ENCODE data around the gene TPCN2. TPM values are rescaled to one million over a fixed set of nuclear protein-coding genes. Genes with fewer than 3 reads are reported as not detected.

The TPCN2 gene
- total RNA-seq, 4 donors from 2014 or later, result 12.7 to 16.9 (median 14.2) TPM

DNA sequence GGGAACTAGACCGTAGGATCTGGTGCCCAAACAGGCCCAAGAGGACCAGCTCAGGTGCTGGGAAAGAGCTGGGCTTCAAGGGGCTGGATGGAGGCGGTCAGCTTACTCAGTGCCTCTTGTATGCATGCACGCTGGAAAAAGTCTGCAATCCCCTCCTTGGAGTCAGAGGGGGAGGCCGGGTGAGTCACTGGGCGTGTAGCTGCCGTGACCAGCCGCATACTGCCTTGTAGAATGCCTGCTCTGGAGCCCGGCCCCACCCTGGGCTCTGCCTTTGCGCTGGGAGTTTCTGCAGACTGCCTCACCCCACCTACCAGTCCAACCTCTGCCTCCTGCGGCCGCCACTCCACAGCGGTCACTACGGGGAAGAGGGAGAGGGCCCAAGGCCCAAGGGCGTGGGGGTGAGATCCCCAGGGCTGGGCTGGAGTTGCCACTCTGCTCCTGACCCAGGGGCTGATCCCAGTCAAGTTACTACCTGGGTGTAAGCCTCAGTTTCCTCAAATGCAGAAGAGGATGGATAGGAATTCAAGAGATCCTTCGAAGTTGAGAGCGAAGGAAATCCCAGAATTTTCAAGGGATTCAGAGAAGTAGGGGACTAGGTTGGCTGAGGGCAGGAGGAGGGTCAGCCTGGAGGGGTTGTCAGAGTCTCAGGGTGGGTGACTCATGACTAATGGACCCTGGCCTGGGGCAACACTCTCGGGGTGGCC is 39.8 kb upstream of the TPCN2 start:
- peak; percentile 81 to 96 for DNase-seq (ENCODE audit: low spot score in 2 of 2)
- WGBS, 2 donors, result 45% methylated on average over 15 to 17 of the region's 17 CpGs
- TF ChIP-seq, protein P1, sequence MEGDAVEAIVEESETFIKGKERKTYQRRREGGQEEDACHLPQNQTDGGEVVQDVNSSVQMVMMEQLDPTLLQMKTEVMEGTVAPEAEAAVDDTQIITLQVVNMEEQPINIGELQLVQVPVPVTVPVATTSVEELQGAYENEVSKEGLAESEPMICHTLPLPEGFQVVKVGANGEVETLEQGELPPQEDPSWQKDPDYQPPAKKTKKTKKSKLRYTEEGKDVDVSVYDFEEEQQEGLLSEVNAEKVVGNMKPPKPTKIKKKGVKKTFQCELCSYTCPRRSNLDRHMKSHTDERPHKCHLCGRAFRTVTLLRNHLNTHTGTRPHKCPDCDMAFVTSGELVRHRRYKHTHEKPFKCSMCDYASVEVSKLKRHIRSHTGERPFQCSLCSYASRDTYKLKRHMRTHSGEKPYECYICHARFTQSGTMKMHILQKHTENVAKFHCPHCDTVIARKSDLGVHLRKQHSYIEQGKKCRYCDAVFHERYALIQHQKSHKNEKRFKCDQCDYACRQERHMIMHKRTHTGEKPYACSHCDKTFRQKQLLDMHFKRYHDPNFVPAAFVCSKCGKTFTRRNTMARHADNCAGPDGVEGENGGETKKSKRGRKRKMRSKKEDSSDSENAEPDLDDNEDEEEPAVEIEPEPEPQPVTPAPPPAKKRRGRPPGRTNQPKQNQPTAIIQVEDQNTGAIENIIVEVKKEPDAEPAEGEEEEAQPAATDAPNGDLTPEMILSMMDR (IDR thresholded peaks at IDR 0.05), result no peak
- TF ChIP-seq POLR2A (IDR thresholded peaks at IDR 0.05), result no peak
- H3K4me3 ChIP-seq (ENCODE audit: low read depth, poor library complexity, severe bottlenecking), result no peak overlapping the region
- intact Hi-C loops (cut with DNase I; ENCODE audit: low total_unique reads), result no loop called here

DNA sequence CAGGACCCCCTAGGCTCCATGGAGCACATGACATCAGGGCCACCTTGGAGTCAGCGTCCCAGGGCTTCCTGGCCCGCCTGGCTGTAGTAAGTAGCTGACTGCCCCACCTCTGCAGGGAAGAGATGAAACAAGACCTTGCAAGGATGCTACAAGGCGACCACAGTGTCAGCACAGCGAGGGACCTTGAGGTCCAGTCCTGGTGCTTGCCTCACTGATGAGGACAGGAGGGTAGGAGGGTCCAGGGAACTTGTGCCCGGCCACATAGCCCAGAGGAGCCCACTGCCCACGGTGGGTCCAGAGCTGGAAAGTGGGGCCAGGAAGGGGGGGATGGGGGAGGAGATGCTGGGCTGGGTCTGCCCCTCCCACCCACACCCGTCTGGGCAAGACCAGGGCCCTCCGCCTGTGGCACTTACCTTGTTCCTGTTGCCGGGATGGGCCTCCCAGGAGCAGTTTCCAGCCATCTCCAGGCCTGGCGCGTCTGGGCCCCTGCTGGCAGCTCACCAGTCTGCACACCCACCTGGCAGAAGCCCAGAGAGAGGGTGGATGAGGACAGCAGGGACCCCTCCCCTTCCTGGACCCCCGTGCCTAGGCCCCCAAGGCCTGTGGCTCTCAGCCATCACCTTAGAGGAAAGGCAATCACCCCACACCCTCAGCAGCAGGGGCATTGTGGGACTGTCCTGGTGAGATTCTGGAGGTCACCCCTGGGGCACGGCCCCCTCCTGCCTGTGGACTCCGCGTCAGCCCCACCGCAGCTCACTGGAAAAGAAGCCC is 39.1 kb upstream of the TPCN2 start:
- TF ChIP-seq, protein P1 (IDR thresholded peaks at IDR 0.05), result no peak
- no peak for TF ChIP-seq POLR2A (IDR thresholded peaks at IDR 0.05)
- WGBS, 2 donors, result 51 to 57% methylated on average over 13 to 16 of the region's 16 CpGs
- H3K4me3 ChIP-seq (ENCODE audit: low read depth, poor library complexity, severe bottlenecking), result no peak overlapping the region
- intact Hi-C loops (cut with DNase I; ENCODE audit: low total_unique reads), result no loop called here
- no peak for DNase-seq (ENCODE audit: low spot score in 2 of 2)

DNA sequence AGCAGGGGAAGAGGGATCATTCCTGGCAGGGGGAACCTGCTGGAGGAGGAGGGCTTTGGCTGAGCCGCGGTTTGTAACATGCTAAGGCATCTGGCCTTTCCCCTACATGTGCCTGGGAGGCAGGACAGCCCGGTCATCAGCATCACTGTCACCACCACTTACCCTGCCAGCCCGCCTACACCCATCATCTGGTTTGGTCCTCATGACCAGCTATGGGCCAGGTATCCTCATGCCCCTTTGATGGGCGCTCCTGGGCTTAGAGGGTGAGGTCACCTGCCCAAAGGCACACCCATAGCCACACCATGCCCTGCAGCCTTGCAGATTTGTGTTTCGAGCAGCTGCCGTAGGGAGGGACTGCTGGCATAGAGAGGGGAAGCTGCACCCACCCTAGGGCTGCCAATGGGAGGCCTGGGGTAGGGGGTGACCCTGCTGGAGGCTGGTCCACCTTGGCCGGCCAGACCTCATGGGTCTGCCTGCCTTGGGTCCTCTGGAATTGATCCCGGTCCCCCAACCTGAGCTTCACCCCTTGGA is 38.3 kb upstream of the TPCN2 start:
- no peak for TF ChIP-seq POLR2A (IDR thresholded peaks at IDR 0.05)
- TF ChIP-seq, protein P1 (IDR thresholded peaks at IDR 0.05), result no peak
- 25 to 36% methylated on average over 6 to 9 of the region's 9 CpGs for WGBS, 2 donors
- no peak for DNase-seq (ENCODE audit: low spot score in 2 of 2)
- H3K4me3 ChIP-seq (ENCODE audit: low read depth, poor library complexity, severe bottlenecking), result no peak overlapping the region
- intact Hi-C loops (cut with DNase I; ENCODE audit: low total_unique reads), result no loop called here

DNA sequence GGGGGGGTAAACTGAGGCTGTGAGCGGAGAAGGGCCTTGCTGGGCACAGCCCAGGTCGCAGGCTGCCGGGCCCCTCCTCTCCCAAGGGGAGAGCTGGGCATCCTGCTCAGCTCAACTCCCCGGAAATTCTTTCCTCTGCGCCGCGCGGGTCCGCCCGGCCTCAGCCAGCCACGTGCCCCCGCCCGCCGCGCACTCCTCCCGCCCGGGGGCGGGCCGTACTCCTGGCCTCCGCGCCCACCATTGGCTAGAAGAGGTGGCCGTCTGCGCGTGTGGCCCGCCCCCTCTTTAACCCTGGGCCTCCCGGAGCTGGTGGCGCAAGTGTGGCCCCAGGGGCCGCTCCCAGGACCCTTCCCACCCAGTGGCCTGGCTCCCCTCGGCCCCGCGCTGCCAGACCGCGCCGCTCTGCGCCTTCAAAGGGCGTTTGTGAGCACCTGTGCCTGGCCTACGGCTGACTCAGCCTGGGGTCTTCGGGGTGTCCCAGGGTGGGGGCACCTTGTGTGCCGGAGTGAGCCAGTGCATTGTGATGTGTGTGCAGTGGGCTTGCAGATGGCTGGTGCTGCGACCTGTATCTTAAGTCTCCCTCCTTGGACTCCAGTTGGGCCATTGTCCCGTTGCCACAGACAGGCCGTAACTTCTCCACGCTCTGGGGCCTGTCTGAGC is 37.6 kb upstream of the TPCN2 start:
- intact Hi-C loops (cut with DNase I; ENCODE audit: low total_unique reads), result no loop called here
- no peak overlapping the region for H3K4me3 ChIP-seq (ENCODE audit: low read depth, poor library complexity, severe bottlenecking)
- 25 to 46% methylated on average over 12 to 21 of the region's 43 CpGs for WGBS, 2 donors
- DNase-seq (ENCODE audit: low spot score in 2 of 2), result peak; percentile 61 to 95
- no peak for TF ChIP-seq POLR2A (IDR thresholded peaks at IDR 0.05)
- TF ChIP-seq, protein P1 (IDR thresholded peaks at IDR 0.05), result no peak

DNA sequence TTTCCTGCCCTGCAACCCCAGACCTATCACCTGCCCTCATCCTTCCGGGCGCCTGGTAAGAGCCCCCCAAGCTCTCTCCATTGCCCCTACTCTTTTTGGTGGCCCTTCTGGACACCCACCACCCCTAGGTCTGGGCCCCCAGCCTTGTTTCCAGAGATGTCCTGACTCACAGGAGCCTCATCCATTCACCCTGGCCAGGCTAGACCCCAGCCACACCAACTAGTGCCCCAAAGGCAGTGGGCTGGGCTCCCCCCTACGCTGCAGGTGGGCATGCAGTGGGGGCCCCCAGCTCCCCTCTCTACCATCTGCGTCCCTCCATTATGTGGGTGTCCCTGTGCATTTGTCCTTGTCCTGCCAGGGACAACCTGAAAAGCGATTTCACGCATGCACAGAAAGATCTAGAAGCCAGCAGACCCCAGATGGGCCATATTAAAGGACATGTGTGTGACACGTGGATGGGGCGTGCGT is 37.1 kb upstream of the TPCN2 start:
- 58 to 61% methylated on average over 9 of the region's 9 CpGs for WGBS, 2 donors
- DNase-seq (ENCODE audit: low spot score in 2 of 2), result no peak

More for the DNA sequence above, 37.1 kb upstream of the TPCN2 start:
- no peak overlapping the region for H3K4me3 ChIP-seq (ENCODE audit: low read depth, poor library complexity, severe bottlenecking)
- intact Hi-C loops (cut with DNase I; ENCODE audit: low total_unique reads), result no loop called here
- no peak for TF ChIP-seq POLR2A (IDR thresholded peaks at IDR 0.05)
- TF ChIP-seq, protein P1 (IDR thresholded peaks at IDR 0.05), result no peak
